Activated CD4-positive, alpha-beta T cell treated with anti-CD3 and anti-CD28 coated beads for 4 hours (primary cell): ENCODE results near the gene DPYSL3.
"Not testable (repeated sequence)": the region's sequence is repeated elsewhere in the genome, so short reads cannot be mapped to it uniquely, and the experiment has no call there.

ENCODE experiments used
- DNase-seq, 2 donors: peaks; one replicate each; pipeline ENCODE4 v3.0.0-alpha.2; 2020

The DPYSL3 gene

DNA sequence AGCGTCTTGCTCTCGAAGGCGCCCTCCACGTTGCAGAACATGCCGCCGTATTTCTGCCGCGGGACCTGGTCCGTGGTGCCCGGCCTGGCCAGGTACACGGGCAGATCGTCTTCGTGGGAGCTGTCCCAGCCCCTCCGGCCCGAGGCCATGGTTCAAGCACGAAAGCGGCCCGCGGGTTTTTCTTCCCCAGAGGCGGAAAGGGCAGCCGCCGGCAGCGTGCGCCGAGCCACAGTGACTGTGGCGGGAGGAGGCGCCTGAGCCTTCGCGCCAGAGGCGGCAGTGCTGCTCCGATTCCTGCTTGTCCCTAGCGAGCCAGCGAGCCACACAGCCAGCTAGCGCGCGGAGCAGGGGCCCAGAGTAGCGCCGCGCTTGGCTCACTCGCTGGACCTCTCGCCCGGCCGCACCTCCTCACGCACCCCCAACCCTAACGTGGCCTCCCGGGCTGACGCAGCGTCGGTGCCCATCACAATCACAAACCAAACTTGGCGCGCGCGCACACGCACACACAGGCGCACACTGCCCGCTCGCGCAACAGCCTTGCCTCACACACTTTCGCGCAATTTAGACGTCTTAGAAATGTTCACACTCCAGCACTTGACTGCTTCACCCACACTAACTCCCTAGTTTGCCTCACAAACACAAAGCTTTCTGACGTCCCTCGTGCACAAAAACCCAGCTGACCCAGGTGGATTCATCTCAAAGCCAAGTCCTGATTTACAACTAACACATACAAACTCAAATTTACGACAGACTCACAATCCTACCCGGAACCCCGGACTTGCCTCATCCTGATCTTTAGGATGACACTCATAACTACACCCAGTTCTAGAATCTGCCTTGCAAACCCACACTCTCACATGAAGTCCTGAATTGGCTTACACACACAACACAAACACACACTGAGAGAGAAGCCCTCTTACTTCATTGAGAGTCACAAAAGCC lies at the start of gene DPYSL3:
Gene DPYSL3, minus strand, starts transcription at position 359 of the 942 bp plus-strand sequence. Its CDS starts 210 bp downstream, at position 149.
- DNase-seq = no peak

DNA sequence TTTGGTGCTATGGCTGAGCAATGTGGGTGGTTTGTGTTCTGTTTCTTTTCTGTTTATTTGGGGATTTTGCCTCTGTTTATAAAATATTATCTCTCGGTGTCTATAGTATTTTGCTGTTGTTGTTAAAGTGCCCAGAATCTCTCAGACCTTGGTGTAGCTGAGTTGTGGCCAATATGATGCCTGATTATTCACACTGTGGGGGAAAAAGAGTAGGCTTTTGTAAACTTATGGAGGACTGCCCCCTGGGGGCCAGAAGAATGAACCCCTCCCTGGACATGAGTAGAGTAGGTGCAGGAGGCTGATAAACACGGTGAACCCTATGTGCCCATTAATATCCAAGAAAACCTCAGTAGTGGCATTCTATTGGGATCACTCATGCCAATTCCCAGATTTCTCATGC lies 49.0 kb upstream of the DPYSL3 start:
- DNase-seq = no peak

- DNase-seq = no peak
These were observed 48.2 kb upstream of the DPYSL3 start for GRCh38 chr5:147557876-147558745.

GRCh38 chr5:147555176-147555575 lies 45.3 kb upstream of the DPYSL3 start:
- no peak for DNase-seq

DNA sequence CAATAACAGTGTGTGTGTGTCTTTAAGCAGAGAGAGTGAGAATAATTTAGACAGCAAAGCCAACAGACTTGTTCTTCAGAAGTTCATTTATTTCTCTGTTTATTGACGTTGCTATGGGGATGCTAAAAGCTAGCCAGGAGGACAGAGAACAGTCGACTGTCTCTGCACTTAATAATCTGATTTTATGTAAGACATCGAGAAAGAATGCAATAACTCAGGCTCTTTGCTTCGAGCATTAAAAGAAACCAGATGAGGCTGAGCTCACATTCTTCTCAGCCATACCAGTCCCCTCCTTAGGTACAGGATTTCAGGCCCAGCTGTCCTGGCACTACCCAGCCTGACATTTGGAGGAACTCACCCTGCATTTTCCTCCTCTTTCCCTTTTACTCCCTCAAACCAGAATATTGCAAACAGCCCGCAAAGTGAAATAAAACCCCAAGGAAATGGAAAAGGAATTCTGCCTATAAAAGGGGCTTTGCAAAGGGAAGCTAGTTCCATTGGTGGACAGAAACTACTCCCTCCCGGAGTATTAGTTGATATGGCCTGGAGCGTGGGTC lies 44.5 kb upstream of the DPYSL3 start:
- no peak for DNase-seq

- DNase-seq = not testable (repeated sequence)
These were observed 43.9 kb upstream of the DPYSL3 start for GRCh38 chr5:147553817-147554216.

DNA sequence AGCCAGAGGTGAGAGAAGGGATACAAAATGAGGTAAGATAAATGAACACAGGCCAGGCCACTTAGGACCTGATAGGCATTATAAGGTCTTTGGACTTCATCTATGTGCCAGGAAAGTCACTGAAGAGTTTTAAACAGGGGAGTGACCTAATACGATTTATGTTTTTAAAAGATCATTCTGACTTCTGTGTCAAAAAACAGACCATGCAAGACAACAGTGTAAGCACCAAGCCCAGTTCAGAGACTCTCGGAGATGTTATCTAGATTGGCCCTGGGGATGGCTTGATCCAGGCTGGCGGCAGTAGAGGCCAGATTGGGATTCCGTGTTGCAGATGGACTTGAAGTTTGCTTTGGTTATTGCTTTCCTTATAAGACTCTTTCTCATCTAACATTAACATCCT lies 43.0 kb upstream of the DPYSL3 start:
- DNase-seq = no peak

- DNase-seq = no peak
These were observed 41.8 kb upstream of the DPYSL3 start for GRCh38 chr5:147551677-147552076.

DNA sequence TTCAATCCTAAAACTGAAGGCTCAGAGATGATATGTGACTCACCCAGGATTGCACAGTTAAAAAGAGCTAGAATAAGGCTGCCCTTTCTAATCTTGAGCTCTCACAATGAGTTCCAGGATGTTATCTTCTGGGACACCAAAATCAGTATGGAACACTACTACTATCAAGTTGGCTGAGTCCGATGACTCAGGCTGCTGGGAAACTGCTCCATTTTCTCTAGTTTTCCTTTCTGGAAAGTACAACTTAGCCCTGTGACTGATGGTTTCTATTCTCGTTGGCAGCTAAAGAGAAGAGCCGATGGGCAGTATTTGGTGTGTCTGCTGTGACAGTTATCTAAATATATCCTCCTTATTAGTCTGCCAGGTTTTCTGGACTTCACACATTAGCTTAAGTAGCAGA lies 37.9 kb upstream of the DPYSL3 start:
- DNase-seq = no peak

DNA sequence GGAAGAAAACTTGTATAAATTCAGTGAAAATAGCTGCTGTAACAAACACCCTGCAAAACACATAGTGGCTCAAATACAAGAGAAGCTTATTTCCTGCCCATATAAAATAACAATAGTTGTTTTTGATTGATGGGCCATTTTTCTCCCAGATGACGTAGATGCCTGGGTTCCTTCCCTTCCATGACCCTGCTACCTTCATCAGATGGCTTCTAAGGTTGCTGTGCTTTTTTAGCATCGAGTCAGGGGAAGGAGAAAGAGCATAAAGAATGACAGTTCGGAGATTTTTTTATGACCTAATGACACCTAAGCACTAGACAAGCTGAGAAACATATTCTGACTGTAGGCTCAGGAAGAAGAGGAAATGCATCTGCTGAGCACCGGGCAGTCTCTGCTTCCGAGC lies 34.7 kb upstream of the DPYSL3 start:
- no peak for DNase-seq

- DNase-seq = no peak
These were observed 29.2 kb upstream of the DPYSL3 start for GRCh38 chr5:147539053-147539452.

- DNase-seq = no peak
These were observed 28.4 kb upstream of the DPYSL3 start for GRCh38 chr5:147538236-147538635.

GRCh38 chr5:147534172-147534951 lies 24.5 kb upstream of the DPYSL3 start:
- DNase-seq = no peak

GRCh38 chr5:147532156-147532555 lies 22.3 kb upstream of the DPYSL3 start:
- no peak for DNase-seq

DNA sequence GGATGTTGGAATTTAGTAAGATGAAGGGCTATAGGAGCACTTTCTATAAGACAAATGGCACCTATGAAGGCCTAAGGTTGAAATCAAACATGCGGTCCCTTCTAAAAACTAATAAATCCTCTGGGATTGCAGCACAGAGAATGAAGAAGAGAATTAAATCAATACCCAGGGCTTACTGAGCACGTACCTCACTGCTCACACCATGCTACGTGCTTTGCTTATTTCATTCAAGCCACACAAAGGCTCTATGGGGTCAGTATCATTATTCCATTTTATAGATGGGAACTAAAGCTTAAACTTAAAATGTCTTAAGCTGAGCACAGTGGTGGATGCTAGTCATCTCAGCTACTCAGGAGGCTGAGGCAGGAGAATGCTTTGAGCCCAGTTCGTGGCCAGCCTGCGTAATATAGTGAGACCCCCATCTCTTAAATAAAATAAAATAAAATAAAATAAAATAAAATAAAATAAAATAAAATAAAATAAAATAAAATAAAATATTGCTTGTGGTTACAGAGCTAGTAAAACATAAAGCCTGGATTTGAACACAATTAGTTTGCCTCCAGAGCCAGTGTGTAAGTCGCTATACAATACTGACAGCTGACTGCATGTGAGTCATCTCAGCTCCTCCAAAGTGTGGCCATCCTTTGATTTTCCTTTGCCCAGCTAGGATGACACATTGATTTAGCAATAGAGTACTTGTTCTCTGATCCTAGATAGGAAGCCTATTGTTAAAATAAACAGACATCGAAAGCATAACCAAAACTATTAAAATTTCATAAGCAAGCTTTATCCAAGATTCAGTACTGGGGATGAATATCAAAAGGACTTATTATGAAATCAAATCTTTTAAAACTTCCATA lies 20.9 kb upstream of the DPYSL3 start:
- no peak for DNase-seq

DNA sequence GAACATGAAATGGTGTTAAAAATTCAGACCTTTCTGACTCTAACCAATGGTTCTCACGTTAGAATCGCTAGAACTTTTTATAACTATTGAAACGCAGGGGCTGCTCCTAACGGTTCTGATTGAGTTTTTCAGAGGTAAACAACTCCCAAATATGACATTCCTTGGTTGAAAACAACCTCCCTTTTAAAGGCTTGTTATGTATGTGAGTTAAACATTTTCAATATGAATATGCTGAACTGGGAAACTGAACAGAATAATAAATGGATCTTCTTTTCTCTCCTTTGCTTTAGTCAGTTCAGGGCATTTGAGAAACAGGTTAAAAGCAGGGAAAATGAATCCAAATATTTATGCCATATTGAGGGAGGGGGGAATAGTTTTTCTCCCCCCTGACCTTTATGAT lies 13.2 kb upstream of the DPYSL3 start:
- DNase-seq = no peak

GRCh38 chr5:147522435-147522834 lies 12.6 kb upstream of the DPYSL3 start:
- DNase-seq = no peak

- no peak for DNase-seq
These were observed 10.6 kb upstream of the DPYSL3 start for GRCh38 chr5:147520450-147520849.

DNA sequence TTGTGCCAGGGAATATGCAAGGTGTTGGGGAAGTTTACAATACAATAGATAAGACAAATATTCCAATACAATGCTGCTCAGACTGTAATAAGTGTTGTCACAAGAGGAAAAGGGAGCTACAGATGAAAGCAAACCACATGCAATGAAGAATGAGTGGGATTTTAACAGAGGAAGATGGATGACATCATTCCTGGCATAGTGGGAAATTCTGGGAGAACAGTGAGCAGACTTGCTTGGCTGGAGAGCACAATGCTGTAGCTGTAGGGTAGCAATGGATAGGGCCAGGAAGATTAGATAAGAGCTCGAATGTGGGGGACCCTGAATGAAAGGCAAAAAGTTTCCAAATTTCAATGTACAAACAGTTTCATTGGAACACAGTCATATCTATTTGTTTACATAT lies 9.5 kb upstream of the DPYSL3 start:
- no peak for DNase-seq

DNA sequence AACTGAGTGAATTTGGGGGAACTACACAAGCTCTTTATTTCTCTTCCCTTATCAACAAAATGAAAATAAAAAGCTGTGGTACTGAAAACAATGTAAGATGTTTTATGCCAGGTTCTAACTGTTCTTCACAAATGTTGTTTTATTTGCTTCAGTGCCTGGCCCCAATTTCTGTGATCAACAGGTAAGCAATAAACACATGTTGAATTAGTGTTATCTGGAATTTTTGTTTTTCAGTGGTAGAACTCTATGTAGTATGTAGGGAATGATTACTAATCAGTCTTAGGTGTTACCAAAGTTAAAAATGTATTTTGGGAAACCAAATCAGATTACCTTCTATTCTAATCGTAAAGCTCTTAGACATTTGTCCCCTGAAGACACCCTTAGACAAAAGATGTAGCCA lies 7.5 kb upstream of the DPYSL3 start:
- DNase-seq = no peak

DNA sequence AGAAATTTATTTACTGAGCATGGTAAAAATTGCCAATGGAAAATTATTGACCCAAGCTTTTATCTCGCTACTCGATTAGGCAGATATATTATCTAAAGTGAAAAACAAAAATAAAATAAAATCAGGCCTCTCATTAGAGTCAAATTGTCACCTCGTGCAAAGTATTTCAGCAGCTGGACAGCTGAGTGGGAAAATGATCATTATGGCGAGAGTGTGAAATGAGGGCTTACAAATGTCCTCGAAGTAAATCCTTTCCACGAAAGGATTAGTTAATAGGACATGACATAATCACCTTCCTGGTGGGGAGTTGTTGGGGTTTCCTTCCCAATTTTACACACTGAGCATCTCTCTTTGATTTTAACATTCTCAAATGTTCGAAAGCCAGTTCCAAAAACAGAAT lies 5.4 kb upstream of the DPYSL3 start:
- DNase-seq = no peak
